Measurements from ENCODE around the gene LIMK1. TPM values are rescaled to one million over a fixed set of nuclear protein-coding genes. Genes with fewer than 3 reads are reported as not detected.

The LIMK1 gene
- total and polyA plus RNA-seq, 2 donors: 11.2 to 14.7 TPM

DNA sequence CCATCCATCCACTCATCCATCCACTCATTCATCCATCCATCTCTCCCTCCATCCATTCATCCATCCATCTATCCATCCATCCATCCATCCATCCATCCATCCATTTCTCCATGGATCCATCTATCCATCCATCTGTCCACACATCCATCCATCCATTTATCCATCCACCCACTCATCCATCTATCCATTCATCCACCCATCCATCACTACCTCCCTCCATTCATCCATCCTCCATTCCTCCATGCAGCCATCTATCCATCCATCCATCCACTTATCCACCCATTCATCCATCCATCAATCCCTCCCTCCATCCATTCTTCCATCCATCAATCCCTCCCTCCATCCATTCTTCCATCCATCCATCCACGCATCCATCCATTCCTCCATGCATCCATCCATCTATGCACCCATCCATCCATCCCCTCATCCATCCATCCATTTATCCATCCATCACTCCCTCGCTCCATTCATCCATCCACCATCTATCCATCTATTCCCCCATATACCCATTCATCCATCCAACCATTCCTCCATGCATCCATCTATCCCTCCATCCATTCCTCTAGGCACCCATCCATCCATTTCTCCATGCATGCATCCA, 34.5 kb upstream of the LIMK1 start:
- Histone ChIP-seq H3K27ac (ENCODE audit: low read depth) (no peak overlapping the region), H3K36me3 (ENCODE audit: insufficient read depth) (no peaks in the 10 kb centered on the region), H3K4me3 (ENCODE audit: low read depth, low read length) (no peak overlapping the region), H3K4me1 (ENCODE audit: insufficient read depth) (no peaks in the 10 kb centered on the region)
- 100% methylated on average over 2 of the region's 2 CpGs for whole genome bisulfite sequencing
- DNase-seq (ENCODE audit: extremely low spot score): no peak

DNA sequence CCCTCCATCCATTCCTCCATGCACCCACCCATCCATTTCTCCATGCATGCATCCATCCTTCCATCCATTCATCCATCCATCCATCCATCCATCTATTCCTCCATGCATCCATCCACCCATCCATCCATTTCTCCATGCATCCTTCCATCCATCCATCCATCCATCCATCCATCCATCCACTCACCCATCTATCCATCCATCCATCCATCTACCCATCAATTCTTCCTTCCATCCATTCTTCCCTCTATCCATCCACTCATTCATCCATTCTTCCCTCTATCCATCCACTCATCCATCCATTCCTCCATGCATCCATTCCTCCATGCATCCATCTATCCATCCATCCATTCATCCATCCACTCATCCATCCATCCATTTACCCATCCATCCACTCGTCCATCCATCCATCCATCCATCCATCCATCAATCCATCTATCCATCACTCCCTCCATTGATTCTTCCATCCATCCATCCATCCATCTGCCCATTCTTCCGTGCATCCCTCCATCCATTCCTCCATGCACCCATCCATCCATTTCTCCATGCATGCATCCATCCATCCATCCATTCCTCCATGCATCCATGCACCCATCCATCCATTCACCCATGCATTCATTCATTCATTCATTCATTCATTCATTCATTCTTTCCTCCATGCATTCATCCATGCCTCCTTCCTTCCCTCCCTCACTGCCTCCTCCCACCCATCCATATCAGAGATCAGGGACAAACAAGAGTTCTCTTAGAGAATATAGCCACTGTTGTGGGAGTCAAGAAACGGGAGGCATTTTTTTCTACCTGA, 33.4 kb upstream of the LIMK1 start:
- Histone ChIP-seq H3K27ac (ENCODE audit: low read depth) (no peak overlapping the region), H3K4me3 (ENCODE audit: low read depth, low read length) (no peak overlapping the region), H3K4me1 (ENCODE audit: insufficient read depth) (no peaks in the 10 kb centered on the region), H3K36me3 (ENCODE audit: insufficient read depth) (no peaks in the 10 kb centered on the region)
- no peak for DNase-seq (ENCODE audit: extremely low spot score)
- WGBS: 91% methylated on average over 3 of the region's 3 CpGs

DNA sequence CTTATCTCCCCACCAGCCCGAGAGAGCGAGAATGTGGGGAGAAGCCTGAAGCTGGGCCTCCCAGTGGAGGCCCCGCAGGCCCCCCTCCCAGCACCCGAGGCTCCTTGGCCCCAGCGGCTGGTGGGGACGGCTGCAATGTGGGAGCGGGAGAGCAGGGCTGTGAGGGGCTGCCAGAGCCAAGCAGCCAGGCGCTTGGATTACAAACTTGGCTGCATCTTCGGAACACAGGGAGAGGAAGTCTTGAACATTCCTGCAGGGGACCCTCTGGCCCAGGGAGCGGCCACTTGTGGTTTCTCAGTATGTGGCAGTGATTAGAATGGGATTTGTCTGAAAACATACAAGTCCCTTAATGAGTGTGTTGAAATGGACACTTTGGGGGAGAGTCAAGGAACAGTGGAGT, 32.4 kb upstream of the LIMK1 start:
- DNase-seq (ENCODE audit: extremely low spot score): no peak
- Histone ChIP-seq H3K4me1 (ENCODE audit: insufficient read depth) (no peaks in the 10 kb centered on the region), H3K36me3 (ENCODE audit: insufficient read depth) (no peaks in the 10 kb centered on the region), H3K4me3 (ENCODE audit: low read depth, low read length) (no peak overlapping the region), H3K27ac (ENCODE audit: low read depth) (no peak overlapping the region)
- whole genome bisulfite sequencing: 50% methylated on average over 10 of the region's 10 CpGs

DNA sequence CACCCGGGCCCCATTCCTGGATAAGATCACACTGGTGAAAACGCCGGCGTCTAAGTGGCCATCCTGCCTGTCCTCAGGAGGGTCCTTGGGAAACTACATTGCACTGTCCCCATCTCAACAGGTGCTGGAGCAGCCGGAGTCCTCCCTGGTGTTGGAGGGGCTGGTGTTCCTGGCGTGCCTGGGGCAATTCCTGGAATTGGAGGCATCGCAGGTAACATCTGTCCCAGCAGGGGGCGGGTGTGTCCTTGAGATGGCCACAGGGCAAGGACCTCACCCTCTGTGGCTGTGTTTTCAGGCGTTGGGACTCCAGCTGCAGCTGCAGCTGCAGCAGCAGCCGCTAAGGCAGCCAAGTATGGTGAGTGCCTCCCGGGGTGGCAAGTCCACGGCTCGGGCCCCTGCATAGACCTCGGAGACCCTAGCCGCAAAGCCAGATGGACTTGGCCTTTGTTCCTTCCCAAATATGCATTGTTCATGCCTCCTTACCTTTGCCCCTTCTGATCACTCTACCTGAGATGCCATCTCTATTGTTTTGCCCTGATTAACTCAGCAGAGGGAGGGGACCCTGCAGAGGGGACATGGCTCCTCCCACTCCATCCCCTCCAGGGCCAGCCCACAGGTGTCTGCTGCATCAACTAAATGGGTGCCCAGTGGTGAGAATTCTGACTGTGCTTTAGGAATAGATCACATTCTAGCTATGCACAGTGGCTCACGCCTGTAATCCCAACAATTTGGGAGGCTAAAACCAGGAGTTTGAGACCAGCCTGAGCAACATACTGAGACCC, 31.8 kb upstream of the LIMK1 start:
- no peaks in the 10 kb centered on the region for H3K4me1 ChIP-seq (ENCODE audit: insufficient read depth)
- no peak overlapping the region for H3K4me3 ChIP-seq (ENCODE audit: low read depth, low read length)
- no peaks in the 10 kb centered on the region for H3K36me3 ChIP-seq (ENCODE audit: insufficient read depth)
- 70% methylated on average over 16 of the region's 16 CpGs for WGBS
- H3K27ac ChIP-seq (ENCODE audit: low read depth): no peak overlapping the region
- no peak for DNase-seq (ENCODE audit: extremely low spot score)

DNA sequence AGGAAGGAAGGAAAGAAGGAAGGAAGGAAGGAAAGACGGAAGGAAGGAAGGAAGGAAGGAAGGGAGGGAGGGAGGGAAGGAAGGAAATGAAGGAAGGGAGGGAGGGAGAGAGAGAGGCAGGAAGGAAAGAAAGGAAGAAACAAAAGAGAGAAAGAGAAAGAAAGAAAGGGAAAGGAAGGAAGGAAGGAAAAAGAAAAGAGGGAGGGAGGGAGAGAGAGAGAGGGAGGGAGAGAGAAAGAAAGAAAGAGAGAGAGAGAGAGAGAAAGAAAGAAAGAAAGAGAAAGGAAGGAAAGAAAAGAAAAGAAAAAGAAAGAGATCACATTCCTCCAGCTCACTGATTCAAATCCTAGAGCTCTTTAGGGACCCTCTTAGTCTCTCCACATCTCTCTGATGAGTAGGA, 31.0 kb upstream of the LIMK1 start:
- no peak overlapping the region for H3K27ac ChIP-seq (ENCODE audit: low read depth)
- no peak overlapping the region for H3K4me3 ChIP-seq (ENCODE audit: low read depth, low read length)
- 92% methylated on average over 1 of the region's 1 CpG for WGBS
- no peaks in the 10 kb centered on the region for H3K36me3 ChIP-seq (ENCODE audit: insufficient read depth)
- DNase-seq (ENCODE audit: extremely low spot score): no peak
- H3K4me1 ChIP-seq (ENCODE audit: insufficient read depth): no peaks in the 10 kb centered on the region

DNA sequence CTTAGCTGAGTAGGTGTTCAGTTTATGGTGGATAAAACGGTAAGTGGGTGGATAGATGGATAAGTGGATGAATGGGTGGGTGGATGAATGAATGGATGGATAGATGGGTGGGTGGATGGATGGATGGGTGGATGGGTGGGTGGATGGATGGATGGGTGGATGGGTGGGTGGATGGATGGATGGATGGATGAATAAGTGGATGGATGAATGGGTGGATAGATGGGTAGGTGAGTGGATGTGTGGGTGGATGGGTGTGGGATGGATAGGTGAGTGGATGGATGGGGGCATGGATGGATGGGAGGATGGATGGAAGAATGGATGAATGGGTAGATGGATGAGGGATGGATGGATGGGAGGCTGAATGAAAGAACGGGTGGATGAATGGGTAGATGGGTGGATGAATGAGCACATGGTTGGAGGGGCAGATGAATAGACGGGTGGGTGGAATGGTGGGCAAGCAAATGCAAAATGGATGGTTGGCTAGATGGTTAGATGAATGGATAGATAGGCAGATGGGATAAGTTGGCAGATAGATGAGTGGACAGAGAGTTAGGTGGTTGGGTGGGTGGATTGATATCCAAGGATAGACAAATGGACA, 29.9 kb upstream of the LIMK1 start:
- WGBS: 96% methylated on average over 3 of the region's 3 CpGs
- DNase-seq (ENCODE audit: extremely low spot score): no peak
- Histone ChIP-seq H3K27ac (ENCODE audit: low read depth) (no peak overlapping the region), H3K4me1 (ENCODE audit: insufficient read depth) (no peaks in the 10 kb centered on the region), H3K4me3 (ENCODE audit: low read depth, low read length) (no peak overlapping the region), H3K36me3 (ENCODE audit: insufficient read depth) (no peaks in the 10 kb centered on the region)

DNA sequence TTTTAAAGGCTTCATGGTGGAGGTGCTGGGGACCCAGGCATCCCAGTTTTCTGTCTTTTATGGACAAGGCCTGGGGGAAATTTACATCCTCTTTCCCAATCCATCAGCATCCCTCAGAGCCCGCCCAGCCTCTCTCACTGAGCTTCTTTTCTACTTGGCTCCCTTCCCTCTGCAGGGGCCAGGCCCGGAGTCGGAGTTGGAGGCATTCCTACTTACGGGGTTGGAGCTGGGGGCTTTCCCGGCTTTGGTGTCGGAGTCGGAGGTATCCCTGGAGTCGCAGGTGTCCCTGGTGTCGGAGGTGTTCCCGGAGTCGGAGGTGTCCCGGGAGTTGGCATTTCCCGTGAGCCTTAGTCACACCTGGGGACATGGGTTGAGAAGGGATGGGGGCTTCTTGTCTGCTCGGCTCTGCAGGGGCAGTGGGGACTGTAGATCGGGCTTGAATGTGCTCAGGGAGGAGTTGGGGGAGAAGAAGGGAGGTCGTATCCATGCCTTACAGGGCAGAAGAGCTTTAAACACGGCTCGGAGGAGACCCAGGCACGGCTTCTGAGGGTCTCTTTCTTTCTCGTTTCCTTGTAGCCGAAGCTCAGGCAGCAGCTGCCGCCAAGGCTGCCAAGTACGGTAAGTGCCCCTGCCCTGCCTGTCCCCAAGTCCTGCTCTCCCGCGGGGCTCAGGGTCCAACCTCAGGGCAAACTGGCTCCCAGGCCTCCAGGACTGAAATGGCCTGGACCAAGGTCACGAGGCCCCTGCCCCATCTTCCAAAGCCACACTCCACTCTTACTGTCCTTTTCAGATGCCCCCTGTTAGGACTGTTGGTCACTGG, 27.3 kb upstream of the LIMK1 start:
- no peak overlapping the region for H3K27ac ChIP-seq (ENCODE audit: low read depth)
- H3K36me3 ChIP-seq (ENCODE audit: insufficient read depth): no peaks in the 10 kb centered on the region
- DNase-seq (ENCODE audit: extremely low spot score): no peak
- no peaks in the 10 kb centered on the region for H3K4me1 ChIP-seq (ENCODE audit: insufficient read depth)
- H3K4me3 ChIP-seq (ENCODE audit: low read depth, low read length): no peak overlapping the region
- WGBS: 88% methylated on average over 26 of the region's 26 CpGs

DNA sequence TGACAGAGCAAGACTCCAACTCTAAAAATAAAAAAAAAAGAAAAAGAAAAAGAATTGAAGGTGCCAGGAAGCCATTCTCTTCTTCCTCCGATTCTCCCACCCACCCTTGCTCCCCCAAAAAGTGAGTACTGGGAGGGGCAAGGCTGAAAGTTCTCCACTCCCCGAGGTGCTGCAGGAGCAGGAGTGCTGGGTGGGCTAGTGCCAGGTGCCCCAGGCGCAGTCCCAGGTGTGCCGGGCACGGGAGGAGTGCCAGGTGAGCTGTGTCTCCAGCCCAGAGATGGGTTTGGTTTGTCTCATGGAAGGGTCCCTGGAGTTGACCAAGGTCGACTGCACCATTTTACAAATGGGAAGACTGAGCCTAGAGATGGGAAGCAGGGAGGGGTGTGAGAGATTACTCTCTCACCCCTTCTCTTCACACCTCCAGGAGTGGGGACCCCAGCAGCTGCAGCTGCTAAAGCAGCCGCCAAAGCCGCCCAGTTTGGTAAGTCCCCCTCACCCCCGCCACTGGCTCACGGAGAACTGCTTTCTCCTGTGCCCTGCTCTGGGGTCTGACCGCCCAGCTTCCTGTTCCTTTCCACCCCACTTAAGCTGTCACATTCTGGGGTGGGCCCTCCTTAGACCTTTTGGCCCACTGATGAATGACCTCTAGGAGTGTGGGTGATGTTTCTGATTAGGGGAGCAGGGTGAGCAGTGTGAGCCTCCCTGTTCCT, 26.2 kb upstream of the LIMK1 start:
- no peak overlapping the region for H3K4me3 ChIP-seq (ENCODE audit: low read depth, low read length)
- DNase-seq (ENCODE audit: extremely low spot score): no peak
- no peaks in the 10 kb centered on the region for H3K4me1 ChIP-seq (ENCODE audit: insufficient read depth)
- WGBS: 88% methylated on average over 11 of the region's 11 CpGs
- no peaks in the 10 kb centered on the region for H3K36me3 ChIP-seq (ENCODE audit: insufficient read depth)
- no peak overlapping the region for H3K27ac ChIP-seq (ENCODE audit: low read depth)

DNA sequence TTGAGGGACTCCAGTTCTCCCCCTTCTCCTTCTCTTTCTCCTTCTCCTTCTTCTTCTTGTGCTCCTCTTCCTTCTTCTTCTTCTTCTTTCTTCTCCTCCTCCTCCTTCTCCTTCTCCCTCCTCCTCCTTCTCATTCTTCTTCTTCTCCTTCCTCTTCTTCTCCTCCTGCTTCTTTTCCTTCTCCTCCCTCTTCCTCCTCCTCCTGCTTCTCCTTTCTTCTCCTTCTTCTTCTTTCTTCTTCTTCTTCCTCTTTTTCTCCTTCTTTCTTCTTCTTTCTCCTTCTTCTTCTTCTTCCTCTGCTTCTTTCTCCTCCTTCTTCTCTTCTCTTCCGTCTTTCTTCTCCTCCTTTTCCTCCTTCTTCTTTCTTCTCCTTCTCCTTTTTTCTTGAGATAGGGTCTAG, 25.6 kb upstream of the LIMK1 start:
- Histone ChIP-seq H3K4me3 (ENCODE audit: low read depth, low read length) (no peak overlapping the region), H3K27ac (ENCODE audit: low read depth) (no peak overlapping the region), H3K36me3 (ENCODE audit: insufficient read depth) (no peaks in the 10 kb centered on the region), H3K4me1 (ENCODE audit: insufficient read depth) (no peaks in the 10 kb centered on the region)
- WGBS: 89% methylated on average over 1 of the region's 1 CpG
- DNase-seq (ENCODE audit: extremely low spot score): no peak

DNA sequence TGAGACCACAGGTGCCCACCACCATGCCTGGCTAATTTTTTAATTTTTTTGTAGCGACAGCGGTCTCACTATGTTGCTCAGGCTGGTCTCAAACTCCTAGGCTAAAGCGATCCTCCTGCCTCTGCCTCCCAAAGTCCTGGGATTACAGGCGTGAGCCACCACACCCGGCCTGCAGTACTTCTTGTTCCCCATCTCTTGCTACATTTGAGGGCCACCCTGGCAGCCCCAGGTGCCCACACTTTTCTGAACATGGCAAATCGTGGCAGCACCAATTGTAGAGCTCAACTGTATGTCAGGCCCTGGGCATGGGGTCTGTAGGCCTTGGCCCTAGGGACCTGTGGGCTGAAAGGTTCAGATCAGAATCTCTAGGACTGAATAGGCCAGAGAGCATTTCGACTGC, 25.1 kb upstream of the LIMK1 start:
- Histone ChIP-seq H3K27ac (ENCODE audit: low read depth) (no peak overlapping the region), H3K4me3 (ENCODE audit: low read depth, low read length) (no peak overlapping the region), H3K36me3 (ENCODE audit: insufficient read depth) (no peaks in the 10 kb centered on the region), H3K4me1 (ENCODE audit: insufficient read depth) (no peaks in the 10 kb centered on the region)
- 95% methylated on average over 7 of the region's 7 CpGs for WGBS
- no peak for DNase-seq (ENCODE audit: extremely low spot score)

DNA sequence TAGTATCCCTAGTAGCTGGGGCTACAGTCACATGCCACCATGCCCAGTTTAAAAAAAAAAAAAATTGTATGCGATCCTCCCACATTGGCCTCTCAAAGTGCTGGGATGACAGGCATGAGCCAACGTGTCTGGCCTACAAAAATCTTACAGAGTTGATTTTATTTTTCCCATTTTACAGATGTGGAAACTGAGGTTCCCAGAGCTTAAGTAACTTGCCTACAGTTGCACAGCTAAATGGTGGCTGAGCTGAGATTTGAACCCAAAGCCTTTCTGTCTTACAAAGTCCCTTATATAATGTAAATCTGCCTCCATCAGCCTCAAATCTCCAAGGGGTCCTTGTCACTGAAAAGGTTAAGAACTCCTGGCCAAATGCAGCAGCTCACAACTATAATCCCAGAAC, 24.6 kb upstream of the LIMK1 start:
- 83% methylated on average over 2 of the region's 2 CpGs for WGBS
- H3K27ac ChIP-seq (ENCODE audit: low read depth): no peak overlapping the region
- no peaks in the 10 kb centered on the region for H3K4me1 ChIP-seq (ENCODE audit: insufficient read depth)
- no peak for DNase-seq (ENCODE audit: extremely low spot score)
- H3K4me3 ChIP-seq (ENCODE audit: low read depth, low read length): no peak overlapping the region
- no peaks in the 10 kb centered on the region for H3K36me3 ChIP-seq (ENCODE audit: insufficient read depth)

DNA sequence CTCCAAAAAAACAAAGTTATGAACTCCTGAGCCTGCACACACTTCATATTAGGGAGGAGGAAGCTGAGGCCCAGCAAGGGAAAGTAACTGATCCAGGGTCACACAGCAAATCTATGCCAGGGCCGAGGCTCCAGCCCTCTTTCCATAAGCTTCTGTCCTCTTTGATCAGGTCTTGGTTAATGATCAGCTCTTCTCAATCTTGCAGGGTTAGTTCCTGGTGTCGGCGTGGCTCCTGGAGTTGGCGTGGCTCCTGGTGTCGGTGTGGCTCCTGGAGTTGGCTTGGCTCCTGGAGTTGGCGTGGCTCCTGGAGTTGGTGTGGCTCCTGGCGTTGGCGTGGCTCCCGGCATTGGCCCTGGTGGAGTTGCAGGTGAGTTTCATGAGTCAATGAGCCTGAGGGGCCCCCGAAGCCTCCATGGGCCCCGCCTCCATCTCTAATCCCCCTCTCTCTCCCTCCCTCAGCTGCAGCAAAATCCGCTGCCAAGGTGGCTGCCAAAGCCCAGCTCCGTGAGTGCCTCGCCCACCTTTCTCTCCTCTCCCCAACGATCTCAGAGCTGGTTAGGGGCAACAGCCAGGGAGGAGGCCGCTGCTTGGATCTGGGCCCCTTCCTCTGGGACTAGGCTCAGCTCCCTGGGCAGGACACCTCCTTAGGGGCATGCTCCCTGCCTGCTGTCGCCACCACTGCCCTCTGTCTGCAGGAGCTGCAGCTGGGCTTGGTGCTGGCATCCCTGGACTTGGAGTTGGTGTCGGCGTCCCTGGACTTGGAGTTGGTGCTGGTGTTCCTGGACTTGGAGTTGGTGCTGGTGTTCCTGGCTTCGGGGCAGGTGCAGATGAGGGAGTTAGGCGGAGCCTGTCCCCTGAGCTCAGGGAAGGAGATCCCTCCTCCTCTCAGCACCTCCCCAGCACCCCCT, 23.7 kb upstream of the LIMK1 start:
- H3K4me3 ChIP-seq (ENCODE audit: low read depth, low read length): no peak overlapping the region
- H3K36me3 ChIP-seq (ENCODE audit: insufficient read depth): no peaks in the 10 kb centered on the region
- no peaks in the 10 kb centered on the region for H3K4me1 ChIP-seq (ENCODE audit: insufficient read depth)
- DNase-seq (ENCODE audit: extremely low spot score): no peak
- no peak overlapping the region for H3K27ac ChIP-seq (ENCODE audit: low read depth)
- WGBS: 70% methylated on average over 21 of the region's 21 CpGs

Data from urinary bladder (tissue), 4 donors.